HL-60 (cell line): ENCODE results near the gene CCDC121.
"Not testable (repeated sequence)": the region's sequence is repeated elsewhere in the genome, so short reads cannot be mapped to it uniquely, and the experiment has no call there.

Experiments
- CTCF ChIP-seq: IDR thresholded peaks from one replicate; pipeline ENCODE4 v1.5.1; 2011; ENCODE audit warnings: low read length, control low read depth, inconsistent platforms; ENCODE audit not compliant: insufficient read depth
- GABPA ChIP-seq: IDR thresholded peaks from 2 replicates; pipeline ENCODE4 v1.6.1; 2012; ENCODE audit warnings: low read depth
- POLR2AphosphoS5 ChIP-seq: IDR thresholded peaks from 2 replicates; pipeline ENCODE4 v1.6.1; 2012; ENCODE audit warnings: low read depth

GRCh38 chr2:27630257-27630656 lies 1.4 kb upstream of the CCDC121 start:
- not testable (repeated sequence) for TF ChIP-seq CTCF, GABPA, POLR2AphosphoS5
